ENCODE data around the gene MANEA. TPM values are rescaled to one million over a fixed set of nuclear protein-coding genes. Genes with fewer than 3 reads are reported as not detected.
A peak's percentile ranks its signal among the peaks of the same experiment; 100 is the strongest.

Gene MANEA
- total RNA-seq, 1 donor from 2014 or later, result 5.3 TPM

DNA sequence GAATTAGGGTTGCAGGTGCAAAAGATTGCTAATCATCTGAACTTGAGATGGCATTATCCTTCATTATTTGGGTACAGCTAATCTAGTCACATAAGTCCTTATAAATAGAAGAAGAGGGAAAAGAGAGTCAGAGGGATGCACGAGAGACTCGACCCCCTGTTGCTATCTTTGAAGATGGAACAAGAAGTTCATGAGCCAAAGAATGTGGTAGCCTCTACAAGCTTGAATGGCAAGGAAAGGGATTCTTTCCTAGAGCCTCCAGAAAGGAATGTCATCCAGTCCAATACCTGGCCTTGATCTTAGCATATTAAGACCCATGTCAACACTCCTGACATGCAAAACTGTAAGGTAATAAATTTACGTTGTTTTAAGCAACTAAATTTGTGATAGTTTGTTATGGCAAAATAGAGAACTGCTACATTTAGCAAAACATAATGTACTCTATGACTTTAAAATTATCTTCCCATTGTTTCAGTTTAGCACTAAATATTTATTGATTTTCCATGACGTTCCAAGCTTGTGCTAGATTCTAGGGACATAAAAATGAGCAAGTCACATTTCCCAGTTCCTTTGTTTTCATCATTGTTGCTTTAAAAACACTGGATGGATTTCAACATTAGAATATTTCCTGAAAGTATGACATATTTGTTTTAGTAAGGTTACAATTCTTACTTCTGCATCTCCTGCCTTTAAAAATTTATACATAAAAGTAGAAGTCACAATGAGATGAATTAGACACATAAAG lies 12.7 kb downstream of the MANEA start:
- Histone ChIP-seq H3K27me3 (ENCODE audit: control insufficient read depth, insufficient read depth, low read length) (no peaks in the 10 kb centered on the region), H3K36me3 (ENCODE audit: control insufficient read depth, insufficient read depth, low read length) (no peaks in the 10 kb centered on the region), H3K4me3 (ENCODE audit: low read depth, low read length) (no peak overlapping the region)
- TF ChIP-seq, protein P1, sequence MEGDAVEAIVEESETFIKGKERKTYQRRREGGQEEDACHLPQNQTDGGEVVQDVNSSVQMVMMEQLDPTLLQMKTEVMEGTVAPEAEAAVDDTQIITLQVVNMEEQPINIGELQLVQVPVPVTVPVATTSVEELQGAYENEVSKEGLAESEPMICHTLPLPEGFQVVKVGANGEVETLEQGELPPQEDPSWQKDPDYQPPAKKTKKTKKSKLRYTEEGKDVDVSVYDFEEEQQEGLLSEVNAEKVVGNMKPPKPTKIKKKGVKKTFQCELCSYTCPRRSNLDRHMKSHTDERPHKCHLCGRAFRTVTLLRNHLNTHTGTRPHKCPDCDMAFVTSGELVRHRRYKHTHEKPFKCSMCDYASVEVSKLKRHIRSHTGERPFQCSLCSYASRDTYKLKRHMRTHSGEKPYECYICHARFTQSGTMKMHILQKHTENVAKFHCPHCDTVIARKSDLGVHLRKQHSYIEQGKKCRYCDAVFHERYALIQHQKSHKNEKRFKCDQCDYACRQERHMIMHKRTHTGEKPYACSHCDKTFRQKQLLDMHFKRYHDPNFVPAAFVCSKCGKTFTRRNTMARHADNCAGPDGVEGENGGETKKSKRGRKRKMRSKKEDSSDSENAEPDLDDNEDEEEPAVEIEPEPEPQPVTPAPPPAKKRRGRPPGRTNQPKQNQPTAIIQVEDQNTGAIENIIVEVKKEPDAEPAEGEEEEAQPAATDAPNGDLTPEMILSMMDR (IDR thresholded peaks at IDR 0.05; ENCODE audit: insufficient read depth, low read length, severe bottlenecking), result no peak
- DNase-seq (ENCODE audit: low read depth), result no peak
- no peak for FAIRE-seq

DNA sequence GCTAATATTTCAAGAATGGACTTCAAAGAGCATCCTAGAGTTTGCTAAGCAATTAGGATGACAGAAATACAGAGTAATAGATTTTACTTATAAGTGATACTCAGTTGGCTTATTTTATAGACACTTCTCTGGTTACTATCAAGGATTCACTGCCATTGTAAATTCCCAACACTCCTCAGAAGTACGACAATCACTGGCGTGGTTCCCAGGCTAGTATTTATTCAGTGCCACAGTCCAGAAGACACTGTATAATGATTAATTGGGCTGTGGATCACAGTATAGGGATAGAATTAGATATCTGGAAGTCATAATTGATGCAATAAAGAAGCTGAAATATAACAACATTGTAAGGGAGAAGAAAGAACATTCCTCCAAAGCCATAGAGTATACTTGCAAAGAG lies 15.7 kb downstream of the MANEA start:
- DNase-seq (ENCODE audit: low read depth), result peak; percentile 10
- H3K4me3 ChIP-seq (ENCODE audit: low read depth, low read length), result no peak overlapping the region
- no peaks in the 10 kb centered on the region for H3K27me3 ChIP-seq (ENCODE audit: control insufficient read depth, insufficient read depth, low read length)
- TF ChIP-seq, protein P1 (IDR thresholded peaks at IDR 0.05; ENCODE audit: insufficient read depth, low read length, severe bottlenecking), result no peak
- no peak for FAIRE-seq
- H3K36me3 ChIP-seq (ENCODE audit: control insufficient read depth, insufficient read depth, low read length), result no peaks in the 10 kb centered on the region

DNA sequence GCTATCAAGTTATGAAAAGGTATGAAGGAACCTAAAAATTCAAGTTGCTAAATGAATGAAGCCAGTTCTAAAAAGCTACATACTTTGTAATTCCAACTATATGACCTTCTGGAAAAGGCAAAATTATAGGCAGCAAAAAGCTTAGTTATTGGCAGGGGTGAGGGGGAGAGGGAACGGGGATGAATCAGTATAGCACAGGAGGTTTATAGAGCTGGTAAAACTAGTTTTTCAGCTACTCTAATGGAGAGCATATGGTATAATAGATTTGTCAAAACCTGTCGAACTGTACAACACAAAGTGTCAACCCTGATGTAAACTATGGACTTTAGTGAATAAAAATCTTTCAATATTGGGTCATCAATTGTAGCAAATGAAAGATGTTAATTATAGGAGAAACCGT lies 18.7 kb downstream of the MANEA start:
- H3K27me3 ChIP-seq (ENCODE audit: control insufficient read depth, insufficient read depth, low read length), result no peaks in the 10 kb centered on the region
- TF ChIP-seq, protein P1 (IDR thresholded peaks at IDR 0.05; ENCODE audit: insufficient read depth, low read length, severe bottlenecking), result no peak
- no peak overlapping the region for H3K4me3 ChIP-seq (ENCODE audit: low read depth, low read length)
- FAIRE-seq (no peak), DNase-seq (ENCODE audit: low read depth) (peak; percentile 88)
- no peaks in the 10 kb centered on the region for H3K36me3 ChIP-seq (ENCODE audit: control insufficient read depth, insufficient read depth, low read length)

DNA sequence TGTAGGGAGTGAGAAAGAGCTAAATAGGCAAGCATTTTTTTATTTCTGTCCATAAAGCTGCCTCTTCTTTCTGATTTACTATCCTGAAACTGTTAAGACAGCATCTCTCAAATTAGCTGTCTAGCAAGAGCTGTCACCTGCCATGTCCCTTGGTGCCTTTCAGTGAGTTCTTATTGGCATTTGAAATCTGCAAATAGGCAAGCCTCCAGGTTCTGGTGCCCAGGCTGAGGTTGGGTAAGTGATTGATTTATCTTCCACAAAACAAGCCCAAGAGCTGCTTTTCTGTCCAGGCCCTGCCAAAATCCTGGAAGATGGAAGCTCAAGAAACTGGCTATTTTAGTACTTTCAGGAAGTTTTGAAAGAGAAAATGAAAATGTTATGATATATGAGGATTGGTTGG lies 22.4 kb downstream of the MANEA start:
- no peaks in the 10 kb centered on the region for H3K36me3 ChIP-seq (ENCODE audit: control insufficient read depth, insufficient read depth, low read length)
- no peak overlapping the region for H3K4me3 ChIP-seq (ENCODE audit: low read depth, low read length)
- no peaks in the 10 kb centered on the region for H3K27me3 ChIP-seq (ENCODE audit: control insufficient read depth, insufficient read depth, low read length)
- no peak for FAIRE-seq
- TF ChIP-seq, protein P1 (IDR thresholded peaks at IDR 0.05; ENCODE audit: insufficient read depth, low read length, severe bottlenecking), result no peak
- DNase-seq (ENCODE audit: low read depth), result no peak

DNA sequence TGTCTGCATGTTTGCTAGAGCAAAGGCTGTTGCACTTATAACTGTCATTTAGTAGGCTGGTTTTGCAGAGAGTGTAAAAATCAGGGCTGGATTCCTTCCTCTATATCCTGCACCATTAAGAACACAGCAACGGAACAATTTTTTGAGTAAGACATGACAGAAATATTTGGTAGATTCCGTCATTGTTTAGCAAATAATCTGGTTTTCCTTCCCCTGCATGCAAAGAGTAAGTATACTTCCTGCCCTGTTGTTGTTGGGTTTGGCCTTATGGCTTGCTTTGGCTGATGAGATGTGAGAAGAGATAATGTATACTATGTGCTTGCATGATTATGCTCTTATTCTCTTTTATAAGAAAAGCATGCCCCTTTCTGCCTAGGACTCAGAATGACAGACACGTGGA lies 23.8 kb downstream of the MANEA start:
- Histone ChIP-seq H3K36me3 (ENCODE audit: control insufficient read depth, insufficient read depth, low read length) (no peaks in the 10 kb centered on the region), H3K4me3 (ENCODE audit: low read depth, low read length) (no peak overlapping the region), H3K27me3 (ENCODE audit: control insufficient read depth, insufficient read depth, low read length) (no peaks in the 10 kb centered on the region)
- peak; percentile 4 for DNase-seq (ENCODE audit: low read depth)
- FAIRE-seq, result no peak
- TF ChIP-seq, protein P1 (IDR thresholded peaks at IDR 0.05; ENCODE audit: insufficient read depth, low read length, severe bottlenecking), result no peak

DNA sequence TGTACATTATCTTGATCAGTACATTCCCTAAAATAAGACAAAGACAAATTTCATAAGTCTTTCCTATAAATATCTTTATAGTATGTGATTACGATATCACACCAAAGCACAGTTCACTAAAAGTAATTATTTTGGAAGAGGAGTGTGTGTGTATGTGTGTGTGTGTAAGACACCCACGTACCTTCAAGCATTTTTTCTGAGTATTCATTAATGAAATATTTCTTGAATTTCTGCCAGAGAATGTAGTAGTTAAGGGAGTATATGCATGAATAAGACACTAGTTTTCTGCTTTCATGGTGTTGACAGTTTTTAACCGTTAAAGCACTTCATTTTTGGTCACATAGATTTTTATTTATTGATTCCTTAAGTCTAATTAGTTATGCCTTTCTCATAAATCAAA lies 36.8 kb downstream of the MANEA start:
- FAIRE-seq (no peak), DNase-seq (ENCODE audit: low read depth) (peak; percentile 32)
- Histone ChIP-seq H3K4me3 (ENCODE audit: low read depth, low read length) (no peak overlapping the region), H3K27me3 (ENCODE audit: control insufficient read depth, insufficient read depth, low read length) (no peaks in the 10 kb centered on the region), H3K36me3 (ENCODE audit: control insufficient read depth, insufficient read depth, low read length) (no peaks in the 10 kb centered on the region)
- TF ChIP-seq, protein P1 (IDR thresholded peaks at IDR 0.05; ENCODE audit: insufficient read depth, low read length, severe bottlenecking), result no peak

Data from bronchial epithelial cell (primary cell).